ENCODE data around the gene ALDH1L1.

Gene ALDH1L1

GRCh38 chr3:126117786-126118185, 62.6 kb downstream of the ALDH1L1 start:
- DNase-seq = no peak

GRCh38 chr3:126117212-126117611, 63.2 kb downstream of the ALDH1L1 start:
- no peak for DNase-seq

GRCh38 chr3:126116526-126116925, 63.9 kb downstream of the ALDH1L1 start:
- no peak for DNase-seq

- DNase-seq = no peak
Observed at GRCh38 chr3:126114443-126115386, 65.7 kb downstream of the ALDH1L1 start.

GRCh38 chr3:126113733-126114442, 66.5 kb downstream of the ALDH1L1 start:
- no peak for DNase-seq

GRCh38 chr3:126113238-126113555, 67.2 kb downstream of the ALDH1L1 start:
- no peak for DNase-seq

GRCh38 chr3:126112531-126113237, 67.7 kb downstream of the ALDH1L1 start:
- no peak for DNase-seq

- DNase-seq = no peak
Observed at GRCh38 chr3:126111566-126112475, 68.6 kb downstream of the ALDH1L1 start.

GRCh38 chr3:126111126-126111551, 69.2 kb downstream of the ALDH1L1 start:
- DNase-seq = no peak

GRCh38 chr3:126110431-126111125, 69.8 kb downstream of the ALDH1L1 start:
- no peak for DNase-seq

GRCh38 chr3:126109880-126110235, 70.5 kb downstream of the ALDH1L1 start:
- no peak for DNase-seq

- DNase-seq = no peak
Observed at GRCh38 chr3:126109146-126109879, 71.1 kb downstream of the ALDH1L1 start.

GRCh38 chr3:126108676-126109050, 71.7 kb downstream of the ALDH1L1 start:
- no peak for DNase-seq

GRCh38 chr3:126107957-126108675, 72.3 kb downstream of the ALDH1L1 start:
- DNase-seq = no peak

GRCh38 chr3:126107203-126107939, 73.0 kb downstream of the ALDH1L1 start:
- no peak for DNase-seq

- DNase-seq = no peak
Observed at GRCh38 chr3:126106336-126107202, 73.8 kb downstream of the ALDH1L1 start.

- no peak for DNase-seq
Observed at GRCh38 chr3:126105691-126106187, 74.6 kb downstream of the ALDH1L1 start.

All from activated CD4-positive, CD25-positive, alpha-beta regulatory T cell treated with anti-CD3 and anti-CD28 coated beads, Interleukin-2, amount 50 U/mL, for 72 hours (primary cell).